ENCODE measurements around the gene PCDH9. TPM values are rescaled to one million over a fixed set of nuclear protein-coding genes. Genes with fewer than 3 reads are reported as not detected.

PCDH9 gene
- total and polyA plus RNA-seq, 2 experiments from 2014 or later, result 0.31 to 0.52 TPM

DNA sequence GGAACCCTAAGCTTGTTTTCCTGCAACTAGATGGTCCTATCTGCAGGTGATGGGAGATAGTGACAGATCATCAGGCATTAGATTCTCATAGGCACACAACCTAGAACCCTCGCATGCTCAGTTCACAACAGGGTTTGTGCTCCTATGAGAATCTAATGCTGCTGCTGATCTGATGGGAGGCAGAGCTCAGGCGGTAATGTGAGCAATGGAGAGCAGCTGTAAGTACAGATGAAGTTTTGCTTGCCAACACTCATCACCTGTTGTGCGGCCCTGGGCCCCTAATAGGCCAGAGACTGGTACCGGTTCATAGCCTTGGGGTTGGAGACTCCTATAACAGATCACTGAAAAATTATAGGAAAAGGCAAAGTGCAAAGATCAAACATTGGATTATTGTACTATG, 267.2 kb downstream of the PCDH9 start (continued):
- TF ChIP-seq, protein P1, sequence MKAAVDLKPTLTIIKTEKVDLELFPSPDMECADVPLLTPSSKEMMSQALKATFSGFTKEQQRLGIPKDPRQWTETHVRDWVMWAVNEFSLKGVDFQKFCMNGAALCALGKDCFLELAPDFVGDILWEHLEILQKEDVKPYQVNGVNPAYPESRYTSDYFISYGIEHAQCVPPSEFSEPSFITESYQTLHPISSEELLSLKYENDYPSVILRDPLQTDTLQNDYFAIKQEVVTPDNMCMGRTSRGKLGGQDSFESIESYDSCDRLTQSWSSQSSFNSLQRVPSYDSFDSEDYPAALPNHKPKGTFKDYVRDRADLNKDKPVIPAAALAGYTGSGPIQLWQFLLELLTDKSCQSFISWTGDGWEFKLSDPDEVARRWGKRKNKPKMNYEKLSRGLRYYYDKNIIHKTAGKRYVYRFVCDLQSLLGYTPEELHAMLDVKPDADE (IDR thresholded peaks at IDR 0.05), result no peak

DNA sequence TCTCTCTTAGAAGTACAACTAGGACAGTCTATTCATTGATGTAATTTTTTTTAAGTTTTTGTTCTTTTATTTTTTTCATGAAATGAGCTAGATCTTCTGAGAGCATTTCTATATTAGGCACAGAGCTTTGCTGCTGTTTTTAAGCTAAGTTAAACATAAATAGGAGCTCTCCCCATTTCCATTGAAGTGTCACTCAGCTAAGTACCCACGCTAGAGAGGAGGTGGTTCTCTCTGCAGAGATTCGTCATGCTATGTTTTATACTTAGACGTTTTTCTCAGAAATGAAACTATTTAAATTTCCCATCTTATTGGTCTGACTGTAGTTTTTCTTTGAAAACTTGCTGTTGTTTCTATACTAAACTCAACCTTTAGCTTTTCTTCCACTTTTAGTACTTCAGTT, 271.5 kb downstream of the PCDH9 start:
- no peak overlapping the region for H3K4me3 ChIP-seq
- no peaks in the 10 kb centered on the region for H3K79me2 ChIP-seq (replicated peaks; ENCODE audit: insufficient read depth)
- H3K36me3 Mint-ChIP-seq (ENCODE audit: low read depth), result no peaks in the 10 kb centered on the region
- no peaks in the 10 kb centered on the region for H3K36me3 ChIP-seq (ENCODE audit: insufficient read depth)
- H3K27me3 ChIP-seq (ENCODE audit: insufficient read depth), result no peaks in the 10 kb centered on the region
- H2AFZ ChIP-seq, result no peak overlapping the region
- peaks cover 10% of the 10 kb centered on the region for H3K4me1 Mint-ChIP-seq
- no peak for DNase-seq (ENCODE audit: low spot score)
- 0 out of 2 replicates have a peak, but pooled peaks cover 3% of the 10 kb centered on the region for H3K4me1 ChIP-seq (ENCODE audit: insufficient read depth)
- H3K9me3 Mint-ChIP-seq, result no peaks in the 10 kb centered on the region
- no peak for ATAC-seq
- no peaks in the 10 kb centered on the region; the same call in 1 of the 2 replicates for H3K9me2 ChIP-seq (ENCODE audit: insufficient read depth)
- no peaks in the 10 kb centered on the region for H4K20me1 ChIP-seq (replicated peaks; ENCODE audit: insufficient read depth)
- H3K27me3 Mint-ChIP-seq (ENCODE audit: insufficient read depth, low read depth, poor library complexity), result no peaks in the 10 kb centered on the region
- no peak overlapping the region for H3K27ac ChIP-seq (ENCODE audit: low read depth)
- H3F3A ChIP-seq (replicated peaks; ENCODE audit: low read depth), result no peaks in the 10 kb centered on the region
- H3K4me2 ChIP-seq, result no peak overlapping the region
- H3K4me3 Mint-ChIP-seq, result no peak overlapping the region
- H3K27ac Mint-ChIP-seq, result no peak overlapping the region
- TF ChIP-seq POLR2AphosphoS5 (IDR thresholded peaks at IDR 0.05; ENCODE audit: low read depth) (no peak), ZNF114 (CRISPR knock-in tag; IDR thresholded peaks at IDR 0.05) (no peak), EZH2phosphoT487 (IDR thresholded peaks at IDR 0.05; ENCODE audit: unreplicated experiment) (no peak), EZH2 (IDR thresholded peaks at IDR 0.05; ENCODE audit: low read depth, unreplicated experiment) (no peak), STAT1 (IDR thresholded peaks at IDR 0.05; ENCODE audit: unreplicated experiment) (no peak), CREB1 (CRISPR knock-in tag; IDR thresholded peaks at IDR 0.05; ENCODE audit: low read depth) (no peak), NANOG (IDR thresholded peaks at IDR 0.05; ENCODE audit: borderline replicate concordance) (no peak), JUNB (IDR thresholded peaks at IDR 0.05; ENCODE audit: unreplicated experiment) (no peak)
- TF ChIP-seq, protein P2, sequence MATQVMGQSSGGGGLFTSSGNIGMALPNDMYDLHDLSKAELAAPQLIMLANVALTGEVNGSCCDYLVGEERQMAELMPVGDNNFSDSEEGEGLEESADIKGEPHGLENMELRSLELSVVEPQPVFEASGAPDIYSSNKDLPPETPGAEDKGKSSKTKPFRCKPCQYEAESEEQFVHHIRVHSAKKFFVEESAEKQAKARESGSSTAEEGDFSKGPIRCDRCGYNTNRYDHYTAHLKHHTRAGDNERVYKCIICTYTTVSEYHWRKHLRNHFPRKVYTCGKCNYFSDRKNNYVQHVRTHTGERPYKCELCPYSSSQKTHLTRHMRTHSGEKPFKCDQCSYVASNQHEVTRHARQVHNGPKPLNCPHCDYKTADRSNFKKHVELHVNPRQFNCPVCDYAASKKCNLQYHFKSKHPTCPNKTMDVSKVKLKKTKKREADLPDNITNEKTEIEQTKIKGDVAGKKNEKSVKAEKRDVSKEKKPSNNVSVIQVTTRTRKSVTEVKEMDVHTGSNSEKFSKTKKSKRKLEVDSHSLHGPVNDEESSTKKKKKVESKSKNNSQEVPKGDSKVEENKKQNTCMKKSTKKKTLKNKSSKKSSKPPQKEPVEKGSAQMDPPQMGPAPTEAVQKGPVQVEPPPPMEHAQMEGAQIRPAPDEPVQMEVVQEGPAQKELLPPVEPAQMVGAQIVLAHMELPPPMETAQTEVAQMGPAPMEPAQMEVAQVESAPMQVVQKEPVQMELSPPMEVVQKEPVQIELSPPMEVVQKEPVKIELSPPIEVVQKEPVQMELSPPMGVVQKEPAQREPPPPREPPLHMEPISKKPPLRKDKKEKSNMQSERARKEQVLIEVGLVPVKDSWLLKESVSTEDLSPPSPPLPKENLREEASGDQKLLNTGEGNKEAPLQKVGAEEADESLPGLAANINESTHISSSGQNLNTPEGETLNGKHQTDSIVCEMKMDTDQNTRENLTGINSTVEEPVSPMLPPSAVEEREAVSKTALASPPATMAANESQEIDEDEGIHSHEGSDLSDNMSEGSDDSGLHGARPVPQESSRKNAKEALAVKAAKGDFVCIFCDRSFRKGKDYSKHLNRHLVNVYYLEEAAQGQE (IDR thresholded peaks at IDR 0.05; ENCODE audit: unreplicated experiment), result no peak
- TF ChIP-seq, protein P1 (IDR thresholded peaks at IDR 0.05), result no peak
- TF ChIP-seq, protein P3, sequence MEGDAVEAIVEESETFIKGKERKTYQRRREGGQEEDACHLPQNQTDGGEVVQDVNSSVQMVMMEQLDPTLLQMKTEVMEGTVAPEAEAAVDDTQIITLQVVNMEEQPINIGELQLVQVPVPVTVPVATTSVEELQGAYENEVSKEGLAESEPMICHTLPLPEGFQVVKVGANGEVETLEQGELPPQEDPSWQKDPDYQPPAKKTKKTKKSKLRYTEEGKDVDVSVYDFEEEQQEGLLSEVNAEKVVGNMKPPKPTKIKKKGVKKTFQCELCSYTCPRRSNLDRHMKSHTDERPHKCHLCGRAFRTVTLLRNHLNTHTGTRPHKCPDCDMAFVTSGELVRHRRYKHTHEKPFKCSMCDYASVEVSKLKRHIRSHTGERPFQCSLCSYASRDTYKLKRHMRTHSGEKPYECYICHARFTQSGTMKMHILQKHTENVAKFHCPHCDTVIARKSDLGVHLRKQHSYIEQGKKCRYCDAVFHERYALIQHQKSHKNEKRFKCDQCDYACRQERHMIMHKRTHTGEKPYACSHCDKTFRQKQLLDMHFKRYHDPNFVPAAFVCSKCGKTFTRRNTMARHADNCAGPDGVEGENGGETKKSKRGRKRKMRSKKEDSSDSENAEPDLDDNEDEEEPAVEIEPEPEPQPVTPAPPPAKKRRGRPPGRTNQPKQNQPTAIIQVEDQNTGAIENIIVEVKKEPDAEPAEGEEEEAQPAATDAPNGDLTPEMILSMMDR (conservative IDR thresholded peaks at IDR 0.05; ENCODE audit: low read depth in 2 of 2), result no peak
- TF ChIP-seq, protein P4, sequence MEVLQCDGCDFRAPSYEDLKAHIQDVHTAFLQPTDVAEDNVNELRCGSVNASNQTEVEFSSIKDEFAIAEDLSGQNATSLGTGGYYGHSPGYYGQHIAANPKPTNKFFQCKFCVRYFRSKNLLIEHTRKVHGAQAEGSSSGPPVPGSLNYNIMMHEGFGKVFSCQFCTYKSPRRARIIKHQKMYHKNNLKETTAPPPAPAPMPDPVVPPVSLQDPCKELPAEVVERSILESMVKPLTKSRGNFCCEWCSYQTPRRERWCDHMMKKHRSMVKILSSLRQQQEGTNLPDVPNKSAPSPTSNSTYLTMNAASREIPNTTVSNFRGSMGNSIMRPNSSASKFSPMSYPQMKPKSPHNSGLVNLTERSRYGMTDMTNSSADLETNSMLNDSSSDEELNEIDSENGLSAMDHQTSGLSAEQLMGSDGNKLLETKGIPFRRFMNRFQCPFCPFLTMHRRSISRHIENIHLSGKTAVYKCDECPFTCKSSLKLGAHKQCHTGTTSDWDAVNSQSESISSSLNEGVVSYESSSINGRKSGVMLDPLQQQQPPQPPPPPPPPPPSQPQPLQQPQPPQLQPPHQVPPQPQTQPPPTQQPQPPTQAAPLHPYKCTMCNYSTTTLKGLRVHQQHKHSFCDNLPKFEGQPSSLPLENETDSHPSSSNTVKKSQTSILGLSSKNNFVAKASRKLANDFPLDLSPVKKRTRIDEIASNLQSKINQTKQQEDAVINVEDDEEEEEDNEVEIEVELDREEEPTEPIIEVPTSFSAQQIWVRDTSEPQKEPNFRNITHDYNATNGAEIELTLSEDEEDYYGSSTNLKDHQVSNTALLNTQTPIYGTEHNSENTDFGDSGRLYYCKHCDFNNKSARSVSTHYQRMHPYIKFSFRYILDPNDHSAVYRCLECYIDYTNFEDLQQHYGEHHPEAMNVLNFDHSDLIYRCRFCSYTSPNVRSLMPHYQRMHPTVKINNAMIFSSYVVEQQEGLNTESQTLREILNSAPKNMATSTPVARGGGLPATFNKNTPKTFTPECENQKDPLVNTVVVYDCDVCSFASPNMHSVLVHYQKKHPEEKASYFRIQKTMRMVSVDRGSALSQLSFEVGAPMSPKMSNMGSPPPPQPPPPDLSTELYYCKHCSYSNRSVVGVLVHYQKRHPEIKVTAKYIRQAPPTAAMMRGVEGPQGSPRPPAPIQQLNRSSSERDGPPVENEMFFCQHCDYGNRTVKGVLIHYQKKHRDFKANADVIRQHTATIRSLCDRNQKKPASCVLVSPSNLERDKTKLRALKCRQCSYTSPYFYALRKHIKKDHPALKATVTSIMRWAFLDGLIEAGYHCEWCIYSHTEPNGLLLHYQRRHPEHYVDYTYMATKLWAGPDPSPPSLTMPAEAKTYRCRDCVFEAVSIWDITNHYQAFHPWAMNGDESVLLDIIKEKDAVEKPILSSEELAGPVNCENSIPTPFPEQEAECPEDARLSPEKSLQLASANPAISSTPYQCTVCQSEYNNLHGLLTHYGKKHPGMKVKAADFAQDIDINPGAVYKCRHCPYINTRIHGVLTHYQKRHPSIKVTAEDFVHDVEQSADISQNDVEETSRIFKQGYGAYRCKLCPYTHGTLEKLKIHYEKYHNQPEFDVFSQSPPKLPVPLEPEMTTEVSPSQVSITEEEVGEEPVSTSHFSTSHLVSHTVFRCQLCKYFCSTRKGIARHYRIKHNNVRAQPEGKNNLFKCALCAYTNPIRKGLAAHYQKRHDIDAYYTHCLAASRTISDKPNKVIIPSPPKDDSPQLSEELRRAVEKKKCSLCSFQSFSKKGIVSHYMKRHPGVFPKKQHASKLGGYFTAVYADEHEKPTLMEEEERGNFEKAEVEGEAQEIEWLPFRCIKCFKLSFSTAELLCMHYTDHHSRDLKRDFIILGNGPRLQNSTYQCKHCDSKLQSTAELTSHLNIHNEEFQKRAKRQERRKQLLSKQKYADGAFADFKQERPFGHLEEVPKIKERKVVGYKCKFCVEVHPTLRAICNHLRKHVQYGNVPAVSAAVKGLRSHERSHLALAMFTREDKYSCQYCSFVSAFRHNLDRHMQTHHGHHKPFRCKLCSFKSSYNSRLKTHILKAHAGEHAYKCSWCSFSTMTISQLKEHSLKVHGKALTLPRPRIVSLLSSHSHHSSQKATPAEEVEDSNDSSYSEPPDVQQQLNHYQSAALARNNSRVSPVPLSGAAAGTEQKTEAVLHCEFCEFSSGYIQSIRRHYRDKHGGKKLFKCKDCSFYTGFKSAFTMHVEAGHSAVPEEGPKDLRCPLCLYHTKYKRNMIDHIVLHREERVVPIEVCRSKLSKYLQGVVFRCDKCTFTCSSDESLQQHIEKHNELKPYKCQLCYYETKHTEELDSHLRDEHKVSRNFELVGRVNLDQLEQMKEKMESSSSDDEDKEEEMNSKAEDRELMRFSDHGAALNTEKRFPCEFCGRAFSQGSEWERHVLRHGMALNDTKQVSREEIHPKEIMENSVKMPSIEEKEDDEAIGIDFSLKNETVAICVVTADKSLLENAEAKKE (CRISPR knock-in tag; IDR thresholded peaks at IDR 0.05), result no peak

Measured in GM23338 (cell line).